Ovary (tissue), 3 donors: ENCODE data around the gene SLC6A6.

Source experiments
- EP300 ChIP-seq: sonication (generic); formaldehyde crosslinking; IDR thresholded peaks from one replicate; pipeline ENCODE4 v1.6.1; 2017; ENCODE audit warnings: antibody characterized with exemption
- POLR2A ChIP-seq: fragments of 450-650 bp; IDR thresholded peaks from one replicate; pipeline ENCODE4 v1.6.1; 2017; ENCODE audit warnings: antibody characterized with exemption, mild to moderate bottlenecking, moderate library complexity
- TF ChIP-seq, protein P1 (sequence below), 3 donors: fragments of 450-650 bp in 2 of 3; fragments of 200-600 bp in 1 of 3; IDR thresholded peaks; one replicate each; pipeline versions ENCODE4 v1.5.1 to v1.8.0; 2016 to 2022; ENCODE audit warnings: antibody characterized with exemption in 3 of 3, mild to moderate bottlenecking in 1 of 3
- donor health status: DM: no; HTN: no; CAD: no.

DNA sequence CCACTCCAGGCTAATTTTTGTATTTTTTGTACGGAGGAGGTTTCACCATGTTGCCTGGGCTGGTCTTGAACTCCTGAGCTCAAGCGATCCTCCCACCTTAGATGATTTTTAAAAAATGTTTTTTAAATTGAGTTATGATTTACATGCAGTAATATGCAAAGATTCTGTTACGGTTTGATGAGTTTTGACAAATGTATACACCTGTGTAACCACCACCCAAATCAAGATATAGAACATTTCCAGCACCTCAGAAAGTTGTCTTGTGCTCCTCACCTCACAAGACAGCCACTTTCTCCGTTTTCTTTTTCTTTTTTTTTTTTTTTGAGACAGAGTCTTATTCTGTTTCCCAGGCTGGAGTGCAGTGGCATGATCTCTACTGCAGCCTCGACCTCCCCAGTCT, 4.8 kb downstream of the SLC6A6 start:
- TF ChIP-seq, protein P1, sequence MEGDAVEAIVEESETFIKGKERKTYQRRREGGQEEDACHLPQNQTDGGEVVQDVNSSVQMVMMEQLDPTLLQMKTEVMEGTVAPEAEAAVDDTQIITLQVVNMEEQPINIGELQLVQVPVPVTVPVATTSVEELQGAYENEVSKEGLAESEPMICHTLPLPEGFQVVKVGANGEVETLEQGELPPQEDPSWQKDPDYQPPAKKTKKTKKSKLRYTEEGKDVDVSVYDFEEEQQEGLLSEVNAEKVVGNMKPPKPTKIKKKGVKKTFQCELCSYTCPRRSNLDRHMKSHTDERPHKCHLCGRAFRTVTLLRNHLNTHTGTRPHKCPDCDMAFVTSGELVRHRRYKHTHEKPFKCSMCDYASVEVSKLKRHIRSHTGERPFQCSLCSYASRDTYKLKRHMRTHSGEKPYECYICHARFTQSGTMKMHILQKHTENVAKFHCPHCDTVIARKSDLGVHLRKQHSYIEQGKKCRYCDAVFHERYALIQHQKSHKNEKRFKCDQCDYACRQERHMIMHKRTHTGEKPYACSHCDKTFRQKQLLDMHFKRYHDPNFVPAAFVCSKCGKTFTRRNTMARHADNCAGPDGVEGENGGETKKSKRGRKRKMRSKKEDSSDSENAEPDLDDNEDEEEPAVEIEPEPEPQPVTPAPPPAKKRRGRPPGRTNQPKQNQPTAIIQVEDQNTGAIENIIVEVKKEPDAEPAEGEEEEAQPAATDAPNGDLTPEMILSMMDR (IDR thresholded peaks at IDR 0.05): no peak
- TF ChIP-seq EP300 (no peak), POLR2A (no peak)
